HL-60 (cell line): Measurements from ENCODE around the gene BSN.

Experiments used
- POLR2AphosphoS5 ChIP-seq: IDR thresholded peaks from 2 replicates; pipeline ENCODE4 v1.6.1; 2012; ENCODE audit warnings: low read depth
- TF ChIP-seq, protein P1 (sequence below): IDR thresholded peaks from one replicate; pipeline ENCODE4 v1.5.1; 2011; ENCODE audit warnings: low read length, control low read depth, inconsistent platforms; ENCODE audit not compliant: insufficient read depth
- TF ChIP-seq, protein P2 (sequence below): IDR thresholded peaks from 2 replicates; pipeline ENCODE4 v1.6.1; 2012; ENCODE audit warnings: low read depth; ENCODE audit not compliant: insufficient replicate concordance

DNA sequence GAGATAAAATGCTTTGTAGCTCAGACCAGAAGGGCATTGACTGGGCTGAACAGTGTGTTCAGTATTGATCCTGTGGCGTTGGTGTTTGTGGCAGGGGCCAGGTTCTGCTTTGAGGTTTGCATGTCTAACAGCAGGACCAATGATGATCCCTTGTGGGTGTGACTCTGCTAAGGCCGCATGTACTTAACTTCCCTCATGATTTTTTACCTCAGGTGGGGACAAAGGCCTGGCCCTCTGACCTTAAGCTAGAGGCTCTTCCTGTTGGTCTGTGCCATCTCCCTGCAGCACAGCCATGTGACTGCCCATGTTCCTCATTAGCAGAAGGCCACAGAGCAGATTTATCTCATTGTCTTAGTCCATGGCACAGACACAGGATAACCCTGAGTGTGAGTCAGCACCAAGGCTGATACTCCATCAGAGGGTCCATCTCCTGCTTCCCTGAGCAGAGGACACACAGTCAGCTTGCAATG is 34.3 kb upstream of the BSN start:
- TF ChIP-seq, protein P1, sequence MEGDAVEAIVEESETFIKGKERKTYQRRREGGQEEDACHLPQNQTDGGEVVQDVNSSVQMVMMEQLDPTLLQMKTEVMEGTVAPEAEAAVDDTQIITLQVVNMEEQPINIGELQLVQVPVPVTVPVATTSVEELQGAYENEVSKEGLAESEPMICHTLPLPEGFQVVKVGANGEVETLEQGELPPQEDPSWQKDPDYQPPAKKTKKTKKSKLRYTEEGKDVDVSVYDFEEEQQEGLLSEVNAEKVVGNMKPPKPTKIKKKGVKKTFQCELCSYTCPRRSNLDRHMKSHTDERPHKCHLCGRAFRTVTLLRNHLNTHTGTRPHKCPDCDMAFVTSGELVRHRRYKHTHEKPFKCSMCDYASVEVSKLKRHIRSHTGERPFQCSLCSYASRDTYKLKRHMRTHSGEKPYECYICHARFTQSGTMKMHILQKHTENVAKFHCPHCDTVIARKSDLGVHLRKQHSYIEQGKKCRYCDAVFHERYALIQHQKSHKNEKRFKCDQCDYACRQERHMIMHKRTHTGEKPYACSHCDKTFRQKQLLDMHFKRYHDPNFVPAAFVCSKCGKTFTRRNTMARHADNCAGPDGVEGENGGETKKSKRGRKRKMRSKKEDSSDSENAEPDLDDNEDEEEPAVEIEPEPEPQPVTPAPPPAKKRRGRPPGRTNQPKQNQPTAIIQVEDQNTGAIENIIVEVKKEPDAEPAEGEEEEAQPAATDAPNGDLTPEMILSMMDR = no peak
- TF ChIP-seq, protein P2, sequence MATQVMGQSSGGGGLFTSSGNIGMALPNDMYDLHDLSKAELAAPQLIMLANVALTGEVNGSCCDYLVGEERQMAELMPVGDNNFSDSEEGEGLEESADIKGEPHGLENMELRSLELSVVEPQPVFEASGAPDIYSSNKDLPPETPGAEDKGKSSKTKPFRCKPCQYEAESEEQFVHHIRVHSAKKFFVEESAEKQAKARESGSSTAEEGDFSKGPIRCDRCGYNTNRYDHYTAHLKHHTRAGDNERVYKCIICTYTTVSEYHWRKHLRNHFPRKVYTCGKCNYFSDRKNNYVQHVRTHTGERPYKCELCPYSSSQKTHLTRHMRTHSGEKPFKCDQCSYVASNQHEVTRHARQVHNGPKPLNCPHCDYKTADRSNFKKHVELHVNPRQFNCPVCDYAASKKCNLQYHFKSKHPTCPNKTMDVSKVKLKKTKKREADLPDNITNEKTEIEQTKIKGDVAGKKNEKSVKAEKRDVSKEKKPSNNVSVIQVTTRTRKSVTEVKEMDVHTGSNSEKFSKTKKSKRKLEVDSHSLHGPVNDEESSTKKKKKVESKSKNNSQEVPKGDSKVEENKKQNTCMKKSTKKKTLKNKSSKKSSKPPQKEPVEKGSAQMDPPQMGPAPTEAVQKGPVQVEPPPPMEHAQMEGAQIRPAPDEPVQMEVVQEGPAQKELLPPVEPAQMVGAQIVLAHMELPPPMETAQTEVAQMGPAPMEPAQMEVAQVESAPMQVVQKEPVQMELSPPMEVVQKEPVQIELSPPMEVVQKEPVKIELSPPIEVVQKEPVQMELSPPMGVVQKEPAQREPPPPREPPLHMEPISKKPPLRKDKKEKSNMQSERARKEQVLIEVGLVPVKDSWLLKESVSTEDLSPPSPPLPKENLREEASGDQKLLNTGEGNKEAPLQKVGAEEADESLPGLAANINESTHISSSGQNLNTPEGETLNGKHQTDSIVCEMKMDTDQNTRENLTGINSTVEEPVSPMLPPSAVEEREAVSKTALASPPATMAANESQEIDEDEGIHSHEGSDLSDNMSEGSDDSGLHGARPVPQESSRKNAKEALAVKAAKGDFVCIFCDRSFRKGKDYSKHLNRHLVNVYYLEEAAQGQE = no peak
- TF ChIP-seq POLR2AphosphoS5 = no peak
